Coronary artery (tissue), 2 donors: ENCODE results near the gene NHLH1.

Source experiments
- DNase-seq: peaks from one replicate; pipeline ENCODE4 v3.0.0-alpha.2; 2017; ENCODE audit warnings: low spot score
- H3K27ac ChIP-seq, 2 donors: fragments of 200-600 bp; sonication (generic); one replicate each; pipeline ENCODE4 v1.5.1; 2016 to 2019
- H3K4me3 ChIP-seq: fragments of 200-600 bp; sonication (generic); 2 replicates; pipeline ENCODE4 v1.5.1; 2016; ENCODE audit warnings: mild to moderate bottlenecking, moderate library complexity
- CTCF ChIP-seq: fragments of 200-600 bp; sonication (generic); IDR thresholded peaks from one replicate; pipeline ENCODE4 v1.5.1; 2019; ENCODE audit warnings: antibody characterized with exemption

The NHLH1 gene

GRCh38 chr1:160346463-160346862 lies 20.4 kb upstream of the NHLH1 start:
- no peak overlapping the region for H3K4me3 ChIP-seq
- H3K27ac ChIP-seq = peak overlapping the region in 1 of 2 donors; percentile 38
- no peak for DNase-seq
- TF ChIP-seq CTCF = no peak

GRCh38 chr1:160346958-160347357 lies 19.9 kb upstream of the NHLH1 start:
- TF ChIP-seq CTCF = no peak
- Histone ChIP-seq H3K4me3 (no peak overlapping the region), H3K27ac (peak overlapping the region in 1 of 2 donors; percentile 38)
- DNase-seq = no peak

- no peak overlapping the region for H3K4me3 ChIP-seq
- H3K27ac ChIP-seq = no peak overlapping the region
- no peak for DNase-seq
- TF ChIP-seq CTCF = no peak
Observed at GRCh38 chr1:160351629-160352028, 15.2 kb upstream of the NHLH1 start.

- no peak for TF ChIP-seq CTCF
- DNase-seq = no peak
- H3K4me3 ChIP-seq = no peak overlapping the region
- H3K27ac ChIP-seq = no peak overlapping the region
Observed at GRCh38 chr1:160352555-160352954, 14.3 kb upstream of the NHLH1 start.

GRCh38 chr1:160353223-160353622 lies 13.6 kb upstream of the NHLH1 start:
- TF ChIP-seq CTCF = no peak
- no peak for DNase-seq
- Histone ChIP-seq H3K4me3 (no peak overlapping the region), H3K27ac (no peak overlapping the region)

GRCh38 chr1:160354388-160354985 lies 12.4 kb upstream of the NHLH1 start:
- Histone ChIP-seq H3K4me3 (no peak overlapping the region), H3K27ac (no peak overlapping the region)
- DNase-seq = no peak
- no peak for TF ChIP-seq CTCF

GRCh38 chr1:160357286-160358002 lies 9.4 kb upstream of the NHLH1 start:
- DNase-seq = no peak
- TF ChIP-seq CTCF = no peak
- no peak overlapping the region for H3K4me3 ChIP-seq
- H3K27ac ChIP-seq = no peak overlapping the region
